DMS153 treated with DMSO at 0.1 percent for 48 hours (cell line): Measurements from ENCODE around the gene DNAH11.
"Not testable (repeated sequence)": the region's sequence is repeated elsewhere in the genome, so short reads cannot be mapped to it uniquely, and the experiment has no call there.

Experiments
- DNase-seq: peaks from one replicate; lab custom pipeline; 2025; ENCODE audit not compliant: unreplicated experiment; lab: John Stamatoyannopoulos, UW

The DNAH11 gene

DNA sequence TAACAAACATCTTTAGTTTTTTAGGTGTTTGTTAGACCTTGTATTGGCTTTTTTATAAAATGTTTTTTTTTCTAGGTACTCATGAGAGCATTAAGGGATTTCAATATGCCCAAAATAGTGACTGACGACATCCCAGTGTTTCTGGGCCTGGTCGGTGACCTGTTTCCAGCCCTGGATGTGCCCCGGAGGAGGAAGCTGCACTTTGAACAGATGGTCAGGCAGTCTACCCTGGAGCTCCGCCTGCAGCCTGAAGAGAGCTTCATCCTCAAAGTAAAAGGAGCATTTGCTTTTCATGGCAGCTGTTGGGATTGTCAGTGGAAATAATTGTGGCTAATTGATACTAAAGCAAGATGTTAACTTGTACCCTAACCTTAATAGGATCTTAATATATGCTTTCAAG is 161.5 kb downstream of the DNAH11 start:
- no peak for DNase-seq

DNA sequence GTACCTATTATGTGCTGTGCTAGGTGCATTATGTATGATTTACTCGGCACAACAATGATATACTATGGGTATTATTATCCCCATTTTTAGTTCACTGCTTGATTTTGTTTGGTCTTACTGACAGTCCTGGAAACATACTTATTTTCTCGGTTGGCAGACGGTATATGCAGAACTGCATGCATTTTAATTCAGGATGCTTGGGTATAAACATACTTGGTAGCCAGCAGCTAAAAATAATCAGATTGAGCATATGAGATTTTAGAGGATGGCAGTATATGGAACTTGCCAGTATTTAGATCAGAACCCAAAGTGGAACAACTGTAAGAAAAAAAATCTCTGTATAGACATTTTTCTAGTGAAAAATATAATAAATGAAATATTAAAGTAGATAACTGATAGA is 163.3 kb downstream of the DNAH11 start:
- no peak for DNase-seq

DNA sequence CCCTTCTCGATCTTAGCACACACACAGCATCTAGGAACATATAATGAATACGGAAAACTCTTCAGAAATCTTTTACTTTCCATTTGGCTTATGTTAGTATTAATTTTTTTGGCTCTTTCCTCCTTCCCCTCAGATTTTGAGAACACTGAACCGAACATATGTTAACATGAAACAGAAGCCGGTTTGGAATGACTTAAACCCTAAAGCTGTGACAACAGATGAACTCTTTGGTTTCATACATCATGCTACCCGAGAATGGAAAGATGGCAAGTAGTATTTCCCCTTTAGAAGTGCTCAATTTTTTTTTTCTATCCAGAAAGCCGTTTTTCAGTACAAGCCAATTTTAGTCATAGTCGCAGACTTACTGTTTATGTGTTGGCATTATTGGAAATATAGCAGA is 164.7 kb downstream of the DNAH11 start:
- no peak for DNase-seq

- DNase-seq: no peak
Measured at GRCh38 chr7:21708096-21708495, 165.3 kb downstream of the DNAH11 start.

DNA sequence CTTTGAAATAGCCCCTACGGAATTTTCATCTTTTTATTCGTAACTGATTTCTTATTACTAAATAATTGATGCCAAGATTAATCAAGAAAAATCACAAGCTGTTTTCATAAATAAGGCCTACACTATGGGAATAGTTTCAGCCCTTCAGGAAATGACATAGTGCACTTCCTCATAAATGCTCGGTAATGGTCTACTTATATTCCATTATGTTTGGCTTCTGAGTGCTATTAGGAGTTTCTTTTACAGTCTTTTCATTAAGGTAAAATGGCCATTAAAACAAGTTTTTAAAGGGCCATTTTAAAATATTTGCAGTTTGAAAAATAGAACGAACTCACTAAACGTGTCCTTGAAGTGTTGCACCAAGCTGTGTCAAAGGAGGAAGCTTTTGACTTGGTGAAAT is 174.5 kb downstream of the DNAH11 start:
- no peak for DNase-seq

GRCh38 chr7:21718391-21718790 is 175.6 kb downstream of the DNAH11 start:
- no peak for DNase-seq

DNA sequence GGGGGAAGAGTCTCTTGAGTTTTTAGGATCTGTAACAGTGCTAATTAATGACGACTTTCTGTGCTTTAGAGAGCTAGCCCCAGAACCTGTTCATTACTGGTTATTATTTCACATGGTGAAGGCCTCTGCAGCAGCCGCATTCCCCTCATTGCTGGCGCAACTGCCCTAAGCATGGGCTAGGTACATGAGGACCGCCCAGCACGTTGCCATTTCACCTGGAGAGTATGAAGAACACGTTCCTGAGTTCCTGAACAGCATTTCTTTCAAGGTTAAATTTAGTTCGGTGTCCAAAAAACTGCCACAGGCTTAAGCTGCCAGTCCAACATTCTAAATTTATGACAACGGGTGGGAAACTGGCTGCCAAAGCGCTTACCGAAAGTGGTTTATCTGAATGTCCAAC is 177.0 kb downstream of the DNAH11 start:
- DNase-seq: no peak

GRCh38 chr7:21722371-21722770 is 179.5 kb downstream of the DNAH11 start:
- DNase-seq: no peak

GRCh38 chr7:21724562-21724961 is 181.7 kb downstream of the DNAH11 start:
- DNase-seq: no peak

DNA sequence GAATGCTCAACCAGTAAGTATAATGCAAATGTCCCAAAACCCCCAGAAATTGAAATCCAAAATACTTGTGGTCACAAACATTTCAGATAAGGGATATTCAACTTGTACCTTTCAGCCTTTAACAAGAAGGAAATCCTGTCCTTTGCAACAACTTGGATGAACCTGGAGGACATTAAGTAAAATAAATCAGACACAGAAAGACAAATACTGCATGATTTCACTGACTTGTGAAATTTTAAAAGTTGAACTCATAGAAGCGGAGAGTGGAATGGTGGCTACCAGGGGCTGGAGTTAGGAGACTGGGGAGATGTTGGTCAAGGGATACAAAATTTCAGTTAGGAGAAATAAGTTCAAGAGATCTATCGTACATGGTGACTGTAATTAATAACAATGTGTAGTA is 187.6 kb downstream of the DNAH11 start:
- DNase-seq: no peak

DNA sequence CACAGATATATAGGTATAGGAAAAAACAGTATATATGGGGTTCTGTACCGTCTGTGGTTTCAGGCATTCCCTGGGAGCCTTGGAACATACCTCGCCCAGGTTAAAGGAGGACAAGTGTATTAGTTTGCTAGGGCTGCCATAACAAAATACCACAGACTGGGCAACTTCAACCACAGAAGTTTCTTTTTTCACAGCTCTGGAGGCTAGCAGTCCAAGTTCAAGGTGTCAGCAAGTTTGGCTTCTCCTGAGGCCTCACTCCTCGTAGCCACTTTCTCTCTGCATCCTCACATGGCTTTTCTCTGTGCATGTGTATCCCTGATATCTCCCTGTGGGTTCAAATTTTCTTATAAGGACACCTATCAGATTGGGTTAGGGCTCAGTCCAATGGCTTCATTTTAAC is 189.1 kb downstream of the DNAH11 start:
- no peak for DNase-seq

DNA sequence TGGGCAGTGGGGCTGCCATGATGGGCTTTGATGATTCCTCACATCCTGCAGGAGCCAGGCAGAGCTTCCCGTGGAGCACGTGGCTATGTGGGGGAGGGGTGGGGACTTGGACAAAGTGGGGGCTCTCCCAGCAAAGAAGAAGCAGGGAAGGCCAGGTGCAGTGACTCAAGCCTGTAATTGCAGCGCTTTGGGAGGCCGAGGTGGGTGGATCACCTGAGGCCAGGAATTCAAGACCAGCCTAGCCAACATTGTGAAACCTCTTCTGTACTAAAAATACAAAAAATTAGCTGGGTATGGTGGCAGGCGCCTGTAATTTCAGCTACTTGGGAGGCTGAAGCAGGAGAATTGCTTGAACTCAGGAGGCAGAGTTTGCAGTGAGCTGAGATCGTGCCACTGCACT is 190.1 kb downstream of the DNAH11 start:
- DNase-seq: not testable (repeated sequence)

DNA sequence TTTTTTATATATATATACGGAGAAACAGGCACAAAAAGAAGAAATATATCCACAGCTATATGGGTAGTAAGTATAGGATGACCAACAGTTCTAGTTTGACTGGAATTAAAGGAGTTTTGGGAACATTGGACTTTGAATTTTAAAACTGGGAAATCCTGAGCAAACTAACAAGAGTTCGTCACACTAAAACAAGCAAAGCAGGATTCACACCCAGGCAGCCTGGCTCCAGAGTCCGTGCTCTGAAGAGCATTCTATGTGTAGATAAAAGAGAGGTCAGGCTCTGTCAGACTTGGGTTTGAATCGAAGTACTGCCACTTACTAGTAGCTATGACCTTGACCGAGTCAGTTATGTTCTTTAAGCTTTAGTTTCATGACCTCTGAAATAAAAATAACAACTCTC is 191.0 kb downstream of the DNAH11 start:
- no peak for DNase-seq

- no peak for DNase-seq
Measured at GRCh38 chr7:21743493-21743892, 200.7 kb downstream of the DNAH11 start.

DNA sequence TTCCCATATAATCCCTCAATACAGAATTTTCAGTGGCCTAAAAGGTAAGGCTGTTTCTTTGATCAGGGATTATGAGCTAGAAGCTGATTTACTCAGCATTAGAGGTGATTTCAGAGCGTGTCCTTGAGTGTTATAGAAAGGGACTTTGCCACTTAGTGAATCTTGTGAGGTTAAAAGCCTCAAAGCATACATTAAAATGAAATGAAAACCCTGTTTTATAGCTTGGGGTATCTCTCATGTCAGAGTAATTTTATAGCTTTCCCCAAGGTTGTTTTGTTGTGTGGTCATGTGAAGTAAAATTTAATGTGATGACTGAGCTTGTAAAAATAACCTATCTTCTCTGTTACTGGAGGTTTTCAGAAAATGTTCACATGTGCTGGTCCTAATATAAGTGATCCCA is 204.1 kb downstream of the DNAH11 start:
- no peak for DNase-seq

- DNase-seq: no peak
Measured at GRCh38 chr7:21747806-21748205, 205.0 kb downstream of the DNAH11 start.

DNA sequence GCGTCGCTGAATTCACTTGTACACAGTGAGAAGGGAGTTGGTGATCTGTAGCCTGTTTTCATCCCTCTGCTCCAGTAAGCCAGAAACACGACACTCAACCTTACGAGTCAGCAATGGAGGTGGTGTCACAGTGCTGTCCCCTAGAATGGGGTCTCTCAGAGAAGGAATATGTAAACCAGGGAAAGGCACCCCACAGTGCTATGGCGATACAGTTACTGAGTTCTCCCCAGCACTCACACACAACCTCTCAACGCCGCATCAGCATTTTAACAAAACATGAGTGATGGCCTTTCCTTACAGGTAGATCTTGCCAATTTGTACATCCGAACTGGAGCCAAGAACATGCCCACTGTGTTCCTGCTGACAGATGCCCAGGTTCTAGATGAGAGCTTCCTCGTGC is 206.5 kb downstream of the DNAH11 start:
- no peak for DNase-seq

DNA sequence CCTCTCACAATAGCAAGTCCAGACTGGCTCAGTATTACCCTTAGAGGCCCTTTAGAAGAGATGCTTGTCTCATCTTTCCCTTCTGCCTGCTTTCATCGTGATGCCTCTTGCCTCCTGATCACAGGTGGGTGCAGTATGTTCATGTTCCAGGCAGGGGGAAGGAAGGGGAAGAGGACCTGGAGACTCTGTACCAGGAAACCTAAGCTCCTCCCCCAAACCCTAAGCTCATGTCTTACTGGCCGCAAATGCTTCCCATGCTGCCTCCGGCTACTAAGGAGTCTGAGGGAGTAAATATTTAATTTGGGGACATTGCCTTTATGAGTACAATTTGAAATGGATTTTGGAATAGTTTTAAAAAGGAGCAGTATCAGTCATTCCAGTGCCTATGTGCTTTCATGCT is 210.2 kb downstream of the DNAH11 start:
- no peak for DNase-seq

DNA sequence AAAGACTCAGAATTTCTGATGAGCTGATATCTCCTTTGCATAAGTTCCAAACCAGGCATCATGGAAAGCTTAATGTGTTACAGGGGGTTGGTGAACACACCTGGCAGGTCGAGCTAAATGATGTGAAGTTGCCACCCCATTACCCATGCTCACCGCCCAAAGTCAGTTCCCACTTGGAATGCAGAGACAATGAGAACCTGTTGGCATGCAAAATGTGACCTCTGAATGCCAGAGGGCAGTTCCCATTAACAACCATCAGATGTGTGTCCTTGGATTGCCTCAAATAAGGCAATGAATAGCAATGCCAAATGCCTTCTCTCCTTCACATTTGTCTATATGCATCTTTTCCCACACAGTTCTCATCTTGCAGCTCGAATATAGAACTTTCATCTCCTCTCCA is 212.1 kb downstream of the DNAH11 start:
- no peak for DNase-seq

GRCh38 chr7:21757537-21758282 is 214.9 kb downstream of the DNAH11 start:
- no peak for DNase-seq

DNA sequence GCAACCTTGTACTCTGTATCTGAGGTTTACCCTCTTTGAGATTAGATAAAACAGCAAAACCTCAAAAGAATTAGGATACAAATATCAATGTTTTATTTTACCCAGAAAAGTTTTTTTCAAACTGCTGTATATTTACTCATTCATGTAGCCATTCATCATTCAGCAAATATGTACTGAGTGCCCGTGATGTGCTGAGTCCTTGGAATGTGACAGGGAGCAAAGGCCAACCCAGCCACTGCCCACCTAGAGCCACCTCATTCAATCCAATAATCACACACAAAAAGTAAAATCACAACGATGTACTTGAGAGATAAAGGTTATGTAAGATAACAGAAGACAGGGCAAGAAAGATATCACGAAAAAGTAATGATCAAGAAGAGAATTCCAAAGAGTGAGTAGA is 215.4 kb downstream of the DNAH11 start:
- no peak for DNase-seq

DNA sequence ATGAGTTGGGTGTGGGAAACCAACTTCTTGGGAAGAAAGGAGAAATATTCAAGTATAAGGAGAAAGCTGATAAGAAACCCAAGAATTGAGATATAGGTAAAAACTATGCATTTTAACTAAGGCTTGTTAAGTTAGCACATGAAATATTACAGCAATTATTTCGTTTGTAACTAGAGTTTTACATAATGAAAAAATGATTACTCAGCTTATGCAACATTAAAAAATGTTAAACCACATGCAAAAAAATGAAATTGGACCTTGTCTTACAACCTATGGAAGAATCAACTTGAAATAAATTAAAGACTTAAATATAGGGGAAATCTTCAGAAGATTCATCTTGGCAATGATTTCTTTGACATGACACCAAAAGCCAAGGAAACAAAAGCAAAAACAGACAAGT is 219.6 kb downstream of the DNAH11 start:
- DNase-seq: no peak

GRCh38 chr7:21763818-21764217 is 221.0 kb downstream of the DNAH11 start:
- no peak for DNase-seq
